Stimulated activated CD8-positive, alpha-beta memory T cell treated with anti-CD3 and anti-CD28 coated beads, Interleukin-4, amount 100 ng/mL, for 1 hour (primary cell): Measurements from ENCODE around the gene ARF3.
"Not testable (repeated sequence)": the region's sequence is repeated elsewhere in the genome, so short reads cannot be mapped to it uniquely, and the experiment has no call there.

Experiments
- DNase-seq, 2 donors: peaks; one replicate each; pipeline ENCODE4 v3.0.0-alpha.2; 2020; ENCODE audit warnings: low read depth in 2 of 2, low spot score in 1 of 2

ARF3 gene

GRCh38 chr12:48932878-48933277 is 24.4 kb downstream of the ARF3 start:
- no peak for DNase-seq

- no peak for DNase-seq
Observed at GRCh38 chr12:48930475-48930874, 26.8 kb downstream of the ARF3 start.

- no peak for DNase-seq
Observed at GRCh38 chr12:48929551-48929950, 27.7 kb downstream of the ARF3 start.

GRCh38 chr12:48927261-48927660 is 30.0 kb downstream of the ARF3 start:
- no peak for DNase-seq

- DNase-seq, result peak; percentile 49 to 58
Observed at GRCh38 chr12:48925304-48926011, 31.8 kb downstream of the ARF3 start, which contains the start of gene FKBP11. FKBP11 (minus strand) TSS chr12:48925492; CDS start chr12:48925428, 64 bp downstream.

GRCh38 chr12:48924617-48925303 is 32.5 kb downstream of the ARF3 start:
- peak; percentile 39 to 61 for DNase-seq

GRCh38 chr12:48923117-48923516 is 34.2 kb downstream of the ARF3 start:
- DNase-seq, result no peak

GRCh38 chr12:48917857-48918537 is 39.3 kb downstream of the ARF3 start:
- DNase-seq, result no peak

- DNase-seq, result no peak
Observed at GRCh38 chr12:48910196-48910595, 47.1 kb downstream of the ARF3 start.

GRCh38 chr12:48909698-48910097 is 47.6 kb downstream of the ARF3 start:
- not testable (repeated sequence) for DNase-seq

GRCh38 chr12:48907245-48907644 is 50.0 kb downstream of the ARF3 start:
- DNase-seq, result no peak

- DNase-seq, result peak; percentile 60 to 69
Observed at GRCh38 chr12:48903982-48904411, 53.3 kb downstream of the ARF3 start.

GRCh38 chr12:48903363-48903981 is 53.8 kb downstream of the ARF3 start:
- no peak for DNase-seq

GRCh38 chr12:48901278-48901677 is 56.0 kb downstream of the ARF3 start:
- no peak for DNase-seq

- DNase-seq, result no peak
Observed at GRCh38 chr12:48899651-48900050, 57.6 kb downstream of the ARF3 start.

- no peak for DNase-seq
Observed at GRCh38 chr12:48894271-48894670, 63.0 kb downstream of the ARF3 start.

- peak; percentile 21 to 55 for DNase-seq
Observed at GRCh38 chr12:48890657-48891418, 66.4 kb downstream of the ARF3 start.

GRCh38 chr12:48889679-48890078 is 67.6 kb downstream of the ARF3 start:
- no peak for DNase-seq
